HepG2 (cell line): ENCODE measurements around the gene CDK17. TPM values are rescaled to one million over a fixed set of nuclear protein-coding genes. Genes with fewer than 3 reads are reported as not detected.

ENCODE experiments used
- AKAP8 ChIP-seq: sonication (generic); formaldehyde crosslinking; IDR thresholded peaks from 2 replicates; pipeline ENCODE4 v1.5.1; 2020; ENCODE audit warnings: mild to moderate bottlenecking, missing genetic modification reagents
- DZIP1 ChIP-seq: sonication (generic); formaldehyde crosslinking; IDR thresholded peaks from 2 replicates; pipeline ENCODE4 v1.5.0; 2020; ENCODE audit warnings: mild to moderate bottlenecking, missing genetic modification reagents
- FOXA3 ChIP-seq: IDR thresholded peaks from 2 replicates; pipeline ENCODE4 v1.6.1; 2016; ENCODE audit warnings: missing genetic modification reagents, missing compliant biosample characterization
- GRHL1 ChIP-seq: sonication (generic); formaldehyde crosslinking; conservative IDR thresholded peaks from 2 replicates; pipeline ENCODE4 v1.8.0; 2022; ENCODE audit warnings: missing genetic modification reagents
- HMG20B ChIP-seq: conservative IDR thresholded peaks from 2 replicates; pipeline ENCODE4 v1.6.1; 2016; ENCODE audit warnings: missing genetic modification reagents, missing compliant biosample characterization
- HOXD1 ChIP-seq: sonication (generic); formaldehyde crosslinking; IDR thresholded peaks from 2 replicates; pipeline ENCODE4 v1.5.0; 2020; ENCODE audit warnings: missing genetic modification reagents
- ISL2 ChIP-seq: sonication (generic); formaldehyde crosslinking; IDR thresholded peaks from 2 replicates; pipeline ENCODE4 v1.5.0; 2020; ENCODE audit warnings: missing genetic modification reagents
- KLF15 ChIP-seq: sonication (generic); formaldehyde crosslinking; IDR thresholded peaks from 2 replicates; pipeline ENCODE4 v1.8.1; 2023; ENCODE audit warnings: borderline replicate concordance, mild to moderate bottlenecking, inconsistent platforms, missing genetic modification reagents, mixed read lengths
- KLF6 ChIP-seq: IDR thresholded peaks from 2 replicates; pipeline ENCODE4 v1.8.0; 2016; ENCODE audit warnings: missing biosample characterization, missing genetic modification reagents
- NAIF1 ChIP-seq: sonication (generic); formaldehyde crosslinking; IDR thresholded peaks from 2 replicates; pipeline ENCODE4 v1.5.0; 2020; ENCODE audit warnings: mild to moderate bottlenecking, missing genetic modification reagents, borderline replicate concordance
- NCOA2 ChIP-seq: sonication (generic); formaldehyde crosslinking; IDR thresholded peaks from 2 replicates; pipeline ENCODE4 v1.8.0; 2022; ENCODE audit warnings: inconsistent platforms
- RXRB ChIP-seq: IDR thresholded peaks from 2 replicates; pipeline ENCODE4 v1.6.1; 2016; ENCODE audit warnings: borderline replicate concordance, missing genetic modification reagents, missing compliant biosample characterization
- SMC3 ChIP-seq: IDR thresholded peaks from 2 replicates; pipeline ENCODE4 v1.6.1; 2011; ENCODE audit warnings: low read length, improper control_type of control experiment
- SNAI1 ChIP-seq: sonication (generic); formaldehyde crosslinking; IDR thresholded peaks from 2 replicates; pipeline ENCODE4 v1.5.0; 2020; ENCODE audit warnings: mild to moderate bottlenecking, missing genetic modification reagents, borderline replicate concordance
- TBX3 ChIP-seq: fragments of 450-650 bp; IDR thresholded peaks from 2 replicates; pipeline ENCODE4 v1.6.1; 2017; ENCODE audit warnings: antibody characterized with exemption, mild to moderate bottlenecking, inconsistent platforms, borderline replicate concordance
- ZGPAT ChIP-seq: IDR thresholded peaks from 2 replicates; pipeline ENCODE4 v1.6.1; 2016; ENCODE audit warnings: mild to moderate bottlenecking
- ZNF121 ChIP-seq: sonication (generic); formaldehyde crosslinking; IDR thresholded peaks from 2 replicates; pipeline ENCODE4 v1.5.0; 2020; ENCODE audit warnings: mild to moderate bottlenecking, missing genetic modification reagents
- ZNF275 ChIP-seq: sonication (generic); formaldehyde crosslinking; IDR thresholded peaks from 2 replicates; pipeline ENCODE4 v1.8.0; 2022; ENCODE audit warnings: missing genetic modification reagents, mild to moderate bottlenecking, inconsistent platforms, borderline replicate concordance
- ZNF329 ChIP-seq: sonication (generic); formaldehyde crosslinking; IDR thresholded peaks from 2 replicates; pipeline ENCODE4 v1.9.0; 2021; ENCODE audit warnings: low read depth, mild to moderate bottlenecking, missing genetic modification reagents
- ZNF576 ChIP-seq: sonication (generic); formaldehyde crosslinking; IDR thresholded peaks from 2 replicates; pipeline ENCODE4 v1.4.0; 2020; ENCODE audit warnings: mild to moderate bottlenecking, missing genetic modification reagents
- ZNF839 ChIP-seq: sonication (generic); formaldehyde crosslinking; IDR thresholded peaks from 2 replicates; pipeline ENCODE4 v1.4.0; 2020; ENCODE audit warnings: missing genetic modification reagents, mild to moderate bottlenecking, borderline replicate concordance
- ZSCAN20 ChIP-seq: sonication (generic); formaldehyde crosslinking; IDR thresholded peaks from 2 replicates; pipeline ENCODE4 v1.4.0; 2020; ENCODE audit warnings: missing genetic modification reagents, mild to moderate bottlenecking, borderline replicate concordance
- polyA plus RNA-seq, 8 experiments: library from polyadenylated mRNA; depleted of rRNA in 3 of 8; stranded (reverse) in 7 of 8; unstranded in 1 of 8; fragments of >200 nt; fragmentation: Illumina TruSeq in 4 of 8; extraction: Trizol in 4 of 8; gene quantifications; 2 replicates each; pipeline versions ENCODE4 v1.2.1 to v1.2.3, GENCODE V29; 2011 to 2016; ENCODE audit warnings: low read depth in 4 of 8, missing spikeins in 1 of 8, mixed read lengths in 1 of 8; ENCODE audit not compliant: insufficient read depth in 1 of 8
- total RNA-seq, 5 experiments: library from RNA; depleted of rRNA; stranded (reverse); fragments of >200 nt; fragmentation: Illumina TruSeq; extraction: Trizol; gene quantifications; 2 replicates each; pipeline ENCODE4 v1.2.3, GENCODE V29; 2016; ENCODE audit warnings: low read depth in 1 of 5

Gene CDK17
- total and polyA plus RNA-seq, 2 of the 13 experiments (the other 11 are each of a cell fraction or from before 2014, with no cell fraction given): 9.9 to 22.3 TPM

GRCh38 chr12:96334502-96334901, 65.7 kb downstream of the CDK17 start (continued):
- TF ChIP-seq FOXA3 (peak; percentile 76), DZIP1 (CRISPR knock-in tag) (no peak), GRHL1 (CRISPR knock-in tag) (no peak), NAIF1 (CRISPR knock-in tag) (no peak), TBX3 (0 out of 2 replicates have a peak, but pooled peaks have one; percentile 15), HOXD1 (CRISPR knock-in tag) (no peak), NCOA2 (CRISPR knock-in tag) (peak; percentile 64; the same call in 1 of the 2 replicates), ISL2 (CRISPR knock-in tag) (0 out of 2 replicates have a peak, but pooled peaks have one; percentile 41), ZNF839 (CRISPR knock-in tag) (no peak), HMG20B (no peak), KLF15 (no peak), ZNF275 (CRISPR knock-in tag) (no peak), ZNF329 (no peak), ZSCAN20 (CRISPR knock-in tag) (no peak), AKAP8 (no peak), ZGPAT (CRISPR knock-in tag) (peak; percentile 53; the same call in 1 of the 2 replicates), SNAI1 (no peak), SMC3 (no peak), ZNF576 (CRISPR knock-in tag) (no peak), KLF6 (CRISPR knock-in tag) (no peak), ZNF121 (CRISPR knock-in tag) (no peak), RXRB (CRISPR knock-in tag) (0 out of 2 replicates have a peak, but pooled peaks have one; percentile 27)
